IPS-NIHi7 (cell line): ENCODE results near the gene KLHDC4.
"Not testable (repeated sequence)": the region's sequence is repeated elsewhere in the genome, so short reads cannot be mapped to it uniquely, and the experiment has no call there.

Source experiments
- DNase-seq: peaks from one replicate; pipeline ENCODE4 v3.0.0; 2012; ENCODE audit warnings: mixed read lengths; ENCODE audit errors: extremely low spot score

The KLHDC4 gene

DNA sequence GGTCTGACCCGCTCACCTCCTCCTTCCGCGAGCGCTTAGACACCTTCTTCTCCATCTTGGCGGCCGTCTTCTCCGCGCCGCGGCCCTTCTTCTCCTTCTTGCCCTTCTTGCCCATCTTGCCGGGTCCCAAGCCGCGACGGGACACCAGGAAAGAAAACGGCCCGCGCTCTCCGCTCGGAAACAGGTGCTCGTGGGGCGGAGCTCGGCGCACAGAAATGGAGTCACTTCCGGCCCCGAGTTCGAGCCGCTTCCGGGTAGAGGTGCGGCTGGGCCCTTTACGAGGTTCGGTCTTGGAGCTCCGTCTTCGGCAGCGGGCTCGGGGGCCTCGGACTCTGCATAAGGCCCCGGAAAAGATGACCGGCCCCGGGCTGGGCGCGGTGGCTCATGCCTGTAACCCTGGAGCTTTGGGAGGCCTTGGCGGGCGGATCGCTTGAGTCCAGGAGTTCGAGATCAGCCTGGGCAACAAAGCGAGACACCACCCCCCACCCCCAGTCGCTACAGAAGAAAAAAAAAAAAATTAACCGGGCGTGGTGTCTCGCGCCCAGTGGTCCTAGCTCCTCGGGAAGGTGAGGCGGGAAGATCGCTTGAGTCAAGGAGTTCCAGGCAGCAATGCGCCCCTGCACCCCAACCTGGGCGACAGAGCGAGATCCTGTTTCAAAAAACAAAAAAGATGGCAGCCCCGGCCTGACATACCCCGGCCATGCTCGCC lies at the start of gene KLHDC4:
TSS of gene KLHDC4 (minus strand) at position 211 of the 709 bp plus-strand sequence. CDS start at position 115, 96 bp downstream.
- DNase-seq = peak; percentile 94

- no peak for DNase-seq
Observed at GRCh38 chr16:87815567-87815966, 49.8 kb upstream of the KLHDC4 start.

DNA sequence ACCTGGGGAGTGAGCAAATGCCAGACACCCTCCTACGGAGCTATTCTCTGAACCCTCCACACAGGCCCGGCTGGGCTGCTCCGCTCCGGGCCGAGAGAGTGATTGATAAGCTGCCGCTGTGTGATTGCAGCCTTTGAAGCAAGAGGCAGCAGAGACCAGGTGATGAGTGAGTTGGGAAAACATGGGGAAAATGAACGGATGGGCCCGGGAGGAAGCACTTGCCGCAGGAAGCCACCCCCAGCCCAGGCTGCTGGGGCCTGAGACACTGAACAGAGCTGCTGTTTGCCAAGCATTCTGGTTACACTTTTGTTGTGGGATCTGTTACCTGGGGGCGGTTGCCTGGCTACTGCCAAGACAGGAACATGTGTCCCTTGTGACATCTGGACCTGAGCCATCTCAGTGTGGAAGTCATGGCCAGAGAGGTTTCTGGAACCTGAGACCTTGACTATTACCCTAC lies 46.4 kb upstream of the KLHDC4 start:
- DNase-seq = no peak

DNA sequence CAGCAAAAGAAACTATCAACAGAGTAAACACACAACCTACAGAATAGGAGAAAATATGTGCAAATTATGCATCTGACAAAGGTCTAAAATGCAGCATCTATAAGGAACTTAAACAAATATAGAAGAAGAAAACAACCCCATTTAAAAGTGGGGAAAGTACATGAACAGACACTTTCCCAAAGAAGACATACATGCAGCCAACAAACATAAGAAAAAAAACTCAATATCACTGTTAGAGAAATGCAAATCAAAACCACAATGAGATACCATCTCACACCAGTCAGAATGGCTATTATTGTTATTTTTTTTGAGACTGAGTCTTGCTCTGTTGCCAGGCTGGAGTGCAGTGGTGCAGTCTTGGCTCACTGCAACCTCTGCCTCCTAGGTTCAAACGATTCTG lies 45.7 kb upstream of the KLHDC4 start:
- DNase-seq = not testable (repeated sequence)

GRCh38 chr16:87809150-87809902 lies 43.5 kb upstream of the KLHDC4 start:
- DNase-seq = no peak

DNA sequence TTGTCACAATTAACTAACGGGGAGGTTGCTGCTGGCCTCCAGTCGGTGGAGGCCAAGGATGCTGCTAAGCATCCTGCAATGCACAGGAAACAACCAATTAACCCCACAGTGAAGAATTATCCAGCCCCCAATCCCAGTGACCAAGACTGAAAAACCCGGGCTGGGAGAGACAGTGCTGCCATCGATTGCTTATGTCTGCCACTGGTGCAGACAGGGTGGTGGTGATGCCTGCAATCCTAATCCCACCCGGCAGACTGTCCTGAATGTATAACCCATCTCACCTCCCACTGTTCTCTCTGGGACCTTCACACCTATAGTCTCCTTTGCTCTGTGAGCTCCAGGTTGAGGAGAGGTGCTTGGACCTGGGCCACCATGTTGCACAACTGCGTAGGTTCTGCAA lies 42.3 kb upstream of the KLHDC4 start:
- DNase-seq = no peak

DNA sequence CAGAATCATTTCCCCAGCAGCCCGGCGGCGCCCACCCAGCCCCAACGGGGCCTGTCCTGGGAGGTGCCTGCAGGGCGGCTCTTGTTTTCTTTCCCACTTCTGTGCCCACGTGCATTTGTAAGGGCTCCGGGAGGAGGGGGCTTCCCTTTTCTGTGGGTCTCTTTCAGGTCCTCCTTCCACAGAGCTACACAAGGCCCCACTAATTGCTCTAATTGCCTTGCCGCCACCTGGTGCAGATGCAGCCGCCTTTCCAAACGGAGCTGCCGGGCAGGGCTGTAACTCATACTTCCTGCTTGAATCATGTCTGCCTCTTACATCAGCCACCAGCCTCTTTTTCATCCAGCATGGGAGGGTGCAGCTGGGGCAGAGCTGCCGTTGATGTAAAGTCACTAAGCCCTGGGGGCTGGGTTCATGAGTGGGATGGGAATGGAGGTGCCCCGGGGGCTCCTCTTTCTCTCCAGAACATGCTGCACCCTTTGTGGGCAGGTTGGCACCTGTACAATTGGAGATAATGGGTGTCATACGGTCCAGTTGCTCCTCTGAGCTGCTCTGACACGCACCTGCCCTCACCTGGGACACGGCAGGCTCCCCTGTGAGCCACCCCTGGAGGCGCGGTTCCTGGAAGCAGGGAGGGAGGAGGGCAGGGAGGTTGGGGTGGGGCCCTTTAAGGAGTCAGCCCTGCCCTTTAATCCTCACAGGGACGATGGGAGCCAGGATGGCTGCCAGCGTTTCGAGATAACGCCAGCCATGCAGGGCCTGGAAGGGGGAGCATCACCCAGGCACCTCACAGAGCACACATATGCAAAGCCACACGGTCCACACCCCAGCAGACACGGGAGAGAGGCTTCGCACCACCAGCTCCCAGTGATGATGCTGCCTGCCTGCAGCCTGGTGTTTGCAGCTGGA lies 41.1 kb upstream of the KLHDC4 start:
- no peak for DNase-seq

GRCh38 chr16:87806261-87806640 lies 40.5 kb upstream of the KLHDC4 start:
- no peak for DNase-seq

DNA sequence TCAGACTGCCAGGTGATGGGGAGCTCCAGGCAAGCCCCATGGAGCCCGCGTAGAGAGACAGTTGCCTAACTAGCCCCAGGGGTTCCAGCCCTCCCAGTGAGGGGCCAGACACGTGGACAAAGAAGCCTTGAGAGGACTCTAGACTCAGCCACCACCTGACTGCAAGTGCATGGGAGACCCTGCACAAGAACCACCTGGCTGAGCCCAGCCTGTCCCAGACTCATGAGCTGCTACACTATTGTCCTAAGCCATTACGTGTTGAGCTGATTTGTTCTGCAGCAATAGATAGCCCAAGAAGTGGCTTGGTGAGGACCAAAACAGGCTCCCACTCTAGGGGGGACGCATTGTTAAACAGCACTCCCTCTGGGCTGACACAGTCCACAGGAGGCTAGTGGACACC lies 37.6 kb upstream of the KLHDC4 start:
- no peak for DNase-seq

- no peak for DNase-seq
Observed at GRCh38 chr16:87802670-87803069, 36.9 kb upstream of the KLHDC4 start.

DNA sequence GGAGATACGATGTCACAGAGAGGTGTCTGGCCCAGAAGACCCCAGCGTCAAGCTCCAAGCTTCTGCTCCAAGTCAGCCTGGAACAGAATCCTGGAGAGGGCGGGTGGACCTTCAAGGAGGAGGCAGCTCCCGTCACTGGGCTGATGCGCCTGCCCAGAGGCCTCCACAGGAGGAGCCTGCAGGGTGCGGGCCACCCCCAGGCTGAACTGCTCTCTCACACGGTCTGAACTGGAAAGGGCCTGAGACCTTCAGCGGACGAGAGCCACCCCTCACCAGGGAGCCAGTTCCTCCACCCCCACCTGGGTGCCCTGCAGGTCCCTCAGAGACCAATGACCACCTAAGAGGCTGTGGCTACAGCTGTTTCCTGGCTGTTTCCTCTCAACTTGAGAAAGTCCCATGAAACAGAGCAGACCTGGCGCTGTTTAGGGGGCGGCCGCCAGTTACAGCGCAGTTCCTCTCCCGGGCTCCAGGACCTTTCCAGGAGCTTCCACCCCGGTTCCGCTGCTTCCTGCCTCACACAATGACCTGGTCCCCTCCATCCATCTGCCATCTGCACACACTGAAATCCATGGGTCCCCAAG lies 36.0 kb upstream of the KLHDC4 start:
- no peak for DNase-seq

DNA sequence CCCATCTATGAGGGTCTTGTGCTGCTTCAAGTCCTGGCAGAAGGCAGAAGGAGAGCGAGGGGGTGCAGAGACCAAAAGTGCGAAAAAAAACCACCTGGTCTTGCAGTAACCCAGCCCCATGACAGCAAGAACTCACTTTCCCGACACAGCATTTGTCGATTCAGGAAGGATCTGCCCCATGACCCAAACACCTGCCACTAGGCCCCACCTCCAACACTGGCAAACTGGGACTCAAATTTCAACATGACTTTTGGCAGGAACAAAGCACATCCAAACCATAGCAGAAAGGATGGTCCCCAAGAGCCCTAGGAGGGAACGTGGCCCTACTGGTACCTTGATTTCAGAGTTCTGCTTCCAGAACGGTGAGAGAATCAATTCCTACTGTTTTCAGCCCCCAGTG lies 34.7 kb upstream of the KLHDC4 start:
- DNase-seq = no peak

- DNase-seq = no peak
Observed at GRCh38 chr16:87795336-87795735, 29.6 kb upstream of the KLHDC4 start.

DNA sequence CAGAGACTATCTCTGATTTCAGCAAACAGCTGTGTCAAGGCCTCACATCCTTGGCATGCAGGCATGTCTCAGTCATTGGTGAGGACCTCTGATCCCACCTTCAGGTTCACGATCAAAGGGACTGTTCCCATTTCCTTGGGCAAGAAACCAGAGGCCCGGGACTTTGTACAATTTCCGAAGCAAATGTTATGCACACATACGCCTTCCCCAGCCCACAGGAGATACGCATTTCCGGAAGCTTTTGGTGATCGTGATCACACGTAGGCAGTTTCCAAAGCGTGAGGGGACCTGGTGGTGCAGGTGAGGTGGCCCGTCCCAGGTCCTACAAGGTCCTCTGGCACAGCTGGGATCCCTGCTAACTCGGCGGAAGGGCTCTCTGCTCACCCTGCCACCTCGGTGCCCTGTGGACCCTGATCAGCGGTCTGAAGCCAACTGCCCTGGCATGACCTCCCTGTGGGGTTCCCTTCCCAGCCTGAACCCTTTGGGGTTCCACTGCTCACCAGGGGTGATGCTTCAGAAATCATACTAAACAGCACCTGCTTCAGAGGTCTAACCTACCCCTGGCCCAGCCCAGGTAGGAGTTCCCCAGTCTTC lies 28.8 kb upstream of the KLHDC4 start:
- no peak for DNase-seq

GRCh38 chr16:87792205-87792565 lies 26.4 kb upstream of the KLHDC4 start:
- no peak for DNase-seq

GRCh38 chr16:87791295-87792204 lies 25.8 kb upstream of the KLHDC4 start:
- DNase-seq = no peak

- no peak for DNase-seq
Observed at GRCh38 chr16:87790292-87791100, 24.7 kb upstream of the KLHDC4 start.

DNA sequence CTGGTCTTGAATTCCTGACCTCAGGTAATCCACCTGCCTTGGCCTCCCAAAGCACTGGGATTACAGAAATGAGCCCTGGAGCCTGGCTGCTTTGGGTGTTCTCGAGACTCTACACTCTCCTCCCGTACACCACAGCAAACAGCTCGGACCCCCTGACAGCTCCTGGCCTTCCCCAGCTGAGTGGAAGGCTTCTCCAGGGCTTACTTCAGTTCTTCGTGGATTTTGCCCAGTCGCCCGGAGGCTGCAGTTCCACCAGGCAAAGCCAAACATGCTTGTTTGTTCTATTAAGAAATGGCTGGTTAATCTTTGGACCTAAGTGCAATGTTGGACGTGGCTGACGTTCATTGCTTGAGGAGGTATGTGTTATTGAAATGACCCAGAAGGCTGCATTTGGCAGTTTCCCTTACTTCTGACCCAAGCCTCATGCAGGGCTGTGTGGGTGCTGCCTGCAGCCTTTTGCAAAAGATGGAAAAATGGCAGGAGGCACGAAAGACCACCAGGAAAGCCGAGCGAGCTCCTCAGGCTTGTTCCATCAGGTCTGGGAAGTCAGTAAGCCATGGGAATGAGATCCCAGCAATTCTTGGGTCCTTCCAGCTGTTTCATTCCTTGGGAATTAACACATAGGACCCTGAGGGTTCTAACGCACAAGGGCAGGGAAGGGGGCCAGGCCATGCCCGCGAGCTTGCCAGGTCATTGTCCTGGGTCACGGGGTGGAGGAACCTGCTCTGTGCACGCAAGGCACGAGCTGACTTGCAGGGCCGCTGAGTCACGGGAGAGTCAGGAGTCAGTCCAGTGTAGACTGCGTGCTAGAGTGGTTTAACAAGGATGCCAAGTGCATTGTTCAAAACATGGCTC lies 23.9 kb upstream of the KLHDC4 start:
- no peak for DNase-seq
